ENCODE results near the gene FOXRED1. TPM values are rescaled to one million over a fixed set of nuclear protein-coding genes. Genes with fewer than 3 reads are reported as not detected.

The FOXRED1 gene
- total and polyA plus RNA-seq, 2 of the 13 experiments (the other 11 are each of a cell fraction or from before 2014, with no cell fraction given) = 29.6 to 42.9 TPM

- TF ChIP-seq SIN3A (IDR thresholded peaks at IDR 0.05; ENCODE audit: borderline replicate concordance, low read depth, low read length) (peak; percentile 83), FOXK2 (IDR thresholded peaks at IDR 0.05) (no peak), TGIF2 (CRISPR knock-in tag; IDR thresholded peaks at IDR 0.05) (peak; percentile 85), CHCHD3 (CRISPR knock-in tag; IDR thresholded peaks at IDR 0.05) (no peak), CREB1 (IDR thresholded peaks at IDR 0.05) (peak; percentile 99), CREB1 (CRISPR knock-in tag; IDR thresholded peaks at IDR 0.05) (peak; percentile 99), ZSCAN12 (CRISPR knock-in tag; IDR thresholded peaks at IDR 0.05) (no peak), SETDB1 (CRISPR knock-in tag; IDR thresholded peaks at IDR 0.05; ENCODE audit: borderline replicate concordance) (no peak), MTA3 (CRISPR knock-in tag; IDR thresholded peaks at IDR 0.05) (no peak), CCAR2 (optimal IDR thresholded peaks at IDR 0.05; ENCODE audit: low read depth, low read length) (no peak), PBX2 (CRISPR knock-in tag; IDR thresholded peaks at IDR 0.05) (no peak), NFKB2 (CRISPR knock-in tag; IDR thresholded peaks at IDR 0.05; ENCODE audit: borderline replicate concordance) (0 out of 2 replicates have a peak, but pooled peaks have one; percentile 38), ZBTB39 (CRISPR knock-in tag; IDR thresholded peaks at IDR 0.05) (no peak), GTF2F1 (IDR thresholded peaks at IDR 0.05; ENCODE audit: low read length) (no peak), PRMT3 (CRISPR knock-in tag; IDR thresholded peaks at IDR 0.05; ENCODE audit: borderline replicate concordance, low read depth) (no peak), ZNF468 (CRISPR knock-in tag; IDR thresholded peaks at IDR 0.05) (no peak), TRAFD1 (CRISPR knock-in tag; IDR thresholded peaks at IDR 0.05; ENCODE audit: borderline replicate concordance) (no peak), RBM39 (IDR thresholded peaks at IDR 0.05; ENCODE audit: low read depth, low read length, poor library complexity, severe bottlenecking) (peak; percentile 78), ZNF281 (CRISPR knock-in tag; IDR thresholded peaks at IDR 0.05; ENCODE audit: borderline replicate concordance) (0 out of 2 replicates have a peak, but pooled peaks have one; percentile 23), PRPF4 (IDR thresholded peaks at IDR 0.05; ENCODE audit: low read depth, low read length, poor library complexity, severe bottlenecking) (no peak), SMAD1 (CRISPR knock-in tag; IDR thresholded peaks at IDR 0.05; ENCODE audit: borderline replicate concordance, low read depth) (no peak), ZNF569 (CRISPR knock-in tag; IDR thresholded peaks at IDR 0.05; ENCODE audit: borderline replicate concordance) (no peak)
Measured at GRCh38 chr11:126268708-126269579, at the start of gene FOXRED1, which contains the start of gene SRPRA (continued).

All from HepG2 (cell line).